Upper lobe of right lung (tissue), 1 donor: Measurements from ENCODE around the gene ITGAE. TPM values are rescaled to one million over a fixed set of nuclear protein-coding genes. Genes with fewer than 3 reads are reported as not detected.

ENCODE experiments used
- ATAC-seq: fragments of 200-7000 bp; cut with Tn5 transposase; one replicate; pipeline ENCODE4 v1.9.1; 2020; ENCODE audit warnings: mild to moderate bottlenecking, moderate library complexity
- DNase-seq: peaks from one replicate; pipeline ENCODE4 v3.0.0-alpha.2; 2020
- H3K27ac ChIP-seq: fragments of 200-600 bp; one replicate; pipeline ENCODE4 v1.8.0; 2022
- H3K27me3 ChIP-seq: fragments of 200-600 bp; one replicate; pipeline ENCODE4 v1.8.0; 2022; ENCODE audit warnings: mild to moderate bottlenecking
- H3K36me3 ChIP-seq: fragments of 200-600 bp; one replicate; pipeline ENCODE4 v1.8.0; 2022
- H3K4me1 ChIP-seq: fragments of 200-600 bp; one replicate; pipeline ENCODE4 v1.8.0; 2022
- H3K4me3 ChIP-seq: fragments of 200-600 bp; one replicate; pipeline ENCODE4 v1.8.0; 2022; ENCODE audit warnings: mild to moderate bottlenecking
- H3K9me3 ChIP-seq: fragments of 200-600 bp; one replicate; pipeline ENCODE4 v1.8.0; 2022
- intact Hi-C: fragments of 100-400 bp; cut with DNase I; formaldehyde crosslinking; loops from one replicate; pipeline ENCODE4 v1.11.0; 2022
- total RNA-seq: library from RNA; stranded (reverse); fragmentation: NEBNext Ultra II Directional; extraction: Animal tissue kit (Norgen Biotek cat#: 25700); gene quantifications from one replicate; pipeline ENCODE4 v1.2.1, GENCODE V29; 2021
- TF ChIP-seq, protein P1 (sequence below): fragments of 200-600 bp; IDR thresholded peaks from one replicate; pipeline ENCODE4 v1.8.0; 2022; ENCODE audit warnings: antibody characterized with exemption
- donor health status: DM: no; HTN: yes; CAD: no; lungs with severe emphysema.

The ITGAE gene
- total RNA-seq, 1 donor from 2014 or later = 24.2 TPM

DNA sequence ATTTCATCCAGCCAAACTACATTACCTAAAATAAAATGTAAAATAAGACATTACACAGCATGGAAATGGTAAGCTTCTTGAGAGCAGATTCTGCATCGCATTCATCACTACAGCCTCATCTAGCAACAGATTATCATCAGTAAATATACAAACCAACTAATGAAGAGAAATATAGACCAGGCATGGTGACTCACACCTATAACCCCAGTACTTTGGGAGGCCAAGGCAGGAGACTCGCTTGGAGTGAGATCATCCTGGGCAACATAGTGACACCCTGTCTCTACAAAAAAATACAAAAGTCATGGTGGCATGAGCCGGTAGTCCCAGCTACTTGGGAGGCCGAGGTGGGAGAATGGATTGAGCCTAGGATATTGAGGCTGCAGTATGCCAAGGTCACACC lies 25.2 kb upstream of the ITGAE start:
- H3K36me3 ChIP-seq = peaks cover 92% of the 10 kb centered on the region
- TF ChIP-seq, protein P1, sequence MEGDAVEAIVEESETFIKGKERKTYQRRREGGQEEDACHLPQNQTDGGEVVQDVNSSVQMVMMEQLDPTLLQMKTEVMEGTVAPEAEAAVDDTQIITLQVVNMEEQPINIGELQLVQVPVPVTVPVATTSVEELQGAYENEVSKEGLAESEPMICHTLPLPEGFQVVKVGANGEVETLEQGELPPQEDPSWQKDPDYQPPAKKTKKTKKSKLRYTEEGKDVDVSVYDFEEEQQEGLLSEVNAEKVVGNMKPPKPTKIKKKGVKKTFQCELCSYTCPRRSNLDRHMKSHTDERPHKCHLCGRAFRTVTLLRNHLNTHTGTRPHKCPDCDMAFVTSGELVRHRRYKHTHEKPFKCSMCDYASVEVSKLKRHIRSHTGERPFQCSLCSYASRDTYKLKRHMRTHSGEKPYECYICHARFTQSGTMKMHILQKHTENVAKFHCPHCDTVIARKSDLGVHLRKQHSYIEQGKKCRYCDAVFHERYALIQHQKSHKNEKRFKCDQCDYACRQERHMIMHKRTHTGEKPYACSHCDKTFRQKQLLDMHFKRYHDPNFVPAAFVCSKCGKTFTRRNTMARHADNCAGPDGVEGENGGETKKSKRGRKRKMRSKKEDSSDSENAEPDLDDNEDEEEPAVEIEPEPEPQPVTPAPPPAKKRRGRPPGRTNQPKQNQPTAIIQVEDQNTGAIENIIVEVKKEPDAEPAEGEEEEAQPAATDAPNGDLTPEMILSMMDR = no peak

DNA sequence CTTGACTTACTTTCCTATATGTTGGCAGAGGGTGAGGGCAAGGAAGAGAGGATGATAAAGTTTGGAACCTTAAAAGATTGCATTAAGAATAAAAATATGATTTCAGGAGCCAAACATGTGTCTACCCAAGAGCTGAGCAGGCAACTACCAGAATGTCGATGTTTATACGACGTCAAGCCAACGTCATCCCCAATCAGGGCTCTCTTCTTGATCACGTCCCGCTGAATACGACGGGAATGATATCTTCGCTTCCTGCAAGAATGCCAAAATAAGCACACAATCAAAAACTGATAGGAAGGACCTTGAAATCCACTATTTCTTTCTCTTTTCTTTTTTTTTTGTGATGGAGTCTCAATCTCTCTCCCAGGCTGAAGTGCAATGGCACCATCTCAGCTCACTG lies 20.1 kb upstream of the ITGAE start:
- TF ChIP-seq, protein P1 = no peak
- ATAC-seq = no peak
- no peaks in the 10 kb centered on the region for H3K4me1 ChIP-seq
- peaks cover 100% of the 10 kb centered on the region for H3K36me3 ChIP-seq
- H3K27ac ChIP-seq = no peak overlapping the region
- DNase-seq = no peak
- no peaks in the 10 kb centered on the region for H3K9me3 ChIP-seq
- no peak overlapping the region for H3K4me3 ChIP-seq
- intact Hi-C loops = no loop called here
- H3K27me3 ChIP-seq = no peaks in the 10 kb centered on the region

More for the DNA sequence above, 25.2 kb upstream of the ITGAE start:
- DNase-seq (no peak), ATAC-seq (no peak)
- Histone ChIP-seq H3K9me3 (no peaks in the 10 kb centered on the region), H3K27me3 (no peaks in the 10 kb centered on the region), H3K4me1 (no peaks in the 10 kb centered on the region), H3K4me3 (no peak overlapping the region), H3K27ac (no peak overlapping the region)
- intact Hi-C loops = no loop called here

DNA sequence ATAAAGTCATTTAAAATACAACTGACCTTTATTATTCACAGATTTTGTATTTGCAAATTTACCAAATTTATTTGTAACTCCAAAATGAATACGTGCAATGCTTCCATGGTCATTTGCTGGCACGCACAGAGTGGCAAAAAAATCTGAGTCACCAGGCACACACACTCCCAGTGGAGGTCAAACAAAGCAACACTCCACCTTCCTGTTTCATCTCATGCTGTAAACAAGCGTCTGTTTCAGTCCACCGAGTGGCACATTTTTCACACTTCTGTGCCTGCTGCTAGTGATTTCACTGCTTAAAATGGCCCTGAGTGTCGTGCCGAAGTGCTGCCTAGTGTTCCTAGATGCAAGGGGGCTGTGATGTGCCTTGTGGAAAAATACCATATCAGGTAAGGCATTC lies 17.8 kb upstream of the ITGAE start:
- Histone ChIP-seq H3K9me3 (no peaks in the 10 kb centered on the region), H3K4me1 (no peaks in the 10 kb centered on the region), H3K4me3 (no peak overlapping the region), H3K27ac (no peak overlapping the region), H3K27me3 (no peaks in the 10 kb centered on the region), H3K36me3 (peaks cover 100% of the 10 kb centered on the region)
- ATAC-seq (no peak), DNase-seq (no peak)
- TF ChIP-seq, protein P1 = no peak
- intact Hi-C loops = no loop called here

DNA sequence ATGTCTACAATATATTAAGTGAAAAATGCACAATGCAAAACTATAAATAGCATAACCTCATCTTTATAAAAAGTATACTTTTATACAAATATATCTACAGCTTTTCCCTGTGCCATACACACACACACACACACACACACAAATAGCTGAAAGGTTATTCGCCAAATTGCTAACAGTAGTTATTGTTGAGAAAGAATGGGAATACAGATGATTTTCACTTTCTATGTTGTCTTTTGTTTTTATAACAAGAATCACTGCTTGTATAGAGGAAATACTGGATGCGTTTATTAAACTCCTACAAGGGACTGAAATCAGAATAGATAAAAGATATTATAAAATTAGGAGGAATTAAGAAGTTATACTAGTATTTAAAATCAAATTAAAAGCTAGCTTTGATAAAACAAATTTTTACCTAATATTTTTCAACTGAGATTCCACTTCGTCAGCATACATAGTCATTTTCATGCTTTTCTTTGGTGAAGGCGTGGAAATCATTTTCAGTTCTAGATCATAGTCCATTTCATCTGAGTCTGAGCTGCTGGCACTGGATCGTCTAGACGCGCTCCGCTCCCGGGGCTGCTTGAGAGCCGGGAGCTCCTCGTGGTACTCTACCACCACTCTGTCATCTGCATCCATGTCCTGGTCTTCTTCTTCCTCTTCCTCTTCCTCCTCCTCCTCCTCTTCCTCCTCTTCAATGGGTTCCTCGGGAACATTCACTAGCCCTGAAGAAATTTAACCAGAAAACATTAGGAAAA lies 17.0 kb upstream of the ITGAE start:
- TF ChIP-seq, protein P1 = no peak
- Histone ChIP-seq H3K27ac (no peak overlapping the region), H3K4me1 (no peaks in the 10 kb centered on the region), H3K36me3 (peaks cover 100% of the 10 kb centered on the region), H3K4me3 (no peak overlapping the region), H3K27me3 (no peaks in the 10 kb centered on the region), H3K9me3 (no peaks in the 10 kb centered on the region)
- DNase-seq = no peak
- intact Hi-C loops = no loop called here
- ATAC-seq = no peak

DNA sequence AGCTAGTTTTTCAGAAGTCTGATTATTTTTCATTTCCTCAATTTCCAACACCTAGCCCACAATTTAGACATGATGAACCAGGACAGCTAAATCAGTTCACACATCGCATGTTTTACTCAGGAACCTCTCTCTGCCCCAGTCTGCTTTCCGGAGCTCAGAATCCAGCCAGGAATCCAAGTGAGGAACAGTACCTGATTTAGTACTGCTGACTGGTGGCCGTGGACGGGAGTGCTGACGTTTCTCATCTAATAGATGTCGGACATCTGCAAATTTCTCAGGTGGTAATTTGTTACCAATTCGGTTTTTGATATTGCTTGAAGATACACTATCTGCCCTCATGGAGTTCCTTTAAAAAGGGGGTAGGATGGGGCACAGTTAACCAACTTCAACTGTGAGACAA lies 14.9 kb upstream of the ITGAE start:
- peaks cover 100% of the 10 kb centered on the region for H3K36me3 ChIP-seq
- H3K4me3 ChIP-seq = no peak overlapping the region

More for the DNA sequence above, 14.9 kb upstream of the ITGAE start:
- ATAC-seq (no peak), DNase-seq (no peak)
- TF ChIP-seq, protein P1 = no peak
- Histone ChIP-seq H3K4me1 (no peaks in the 10 kb centered on the region), H3K27me3 (no peaks in the 10 kb centered on the region), H3K27ac (no peak overlapping the region), H3K9me3 (no peaks in the 10 kb centered on the region)
- intact Hi-C loops = no loop called here
